Raji (cell line): ENCODE data around the gene SMARCA4.

Experiments
- POLR2A ChIP-seq: IDR thresholded peaks from 2 replicates; pipeline ENCODE4 v1.6.1; 2011; ENCODE audit warnings: low read depth, low read length, control low read depth; ENCODE audit not compliant: insufficient read depth

Gene SMARCA4

DNA sequence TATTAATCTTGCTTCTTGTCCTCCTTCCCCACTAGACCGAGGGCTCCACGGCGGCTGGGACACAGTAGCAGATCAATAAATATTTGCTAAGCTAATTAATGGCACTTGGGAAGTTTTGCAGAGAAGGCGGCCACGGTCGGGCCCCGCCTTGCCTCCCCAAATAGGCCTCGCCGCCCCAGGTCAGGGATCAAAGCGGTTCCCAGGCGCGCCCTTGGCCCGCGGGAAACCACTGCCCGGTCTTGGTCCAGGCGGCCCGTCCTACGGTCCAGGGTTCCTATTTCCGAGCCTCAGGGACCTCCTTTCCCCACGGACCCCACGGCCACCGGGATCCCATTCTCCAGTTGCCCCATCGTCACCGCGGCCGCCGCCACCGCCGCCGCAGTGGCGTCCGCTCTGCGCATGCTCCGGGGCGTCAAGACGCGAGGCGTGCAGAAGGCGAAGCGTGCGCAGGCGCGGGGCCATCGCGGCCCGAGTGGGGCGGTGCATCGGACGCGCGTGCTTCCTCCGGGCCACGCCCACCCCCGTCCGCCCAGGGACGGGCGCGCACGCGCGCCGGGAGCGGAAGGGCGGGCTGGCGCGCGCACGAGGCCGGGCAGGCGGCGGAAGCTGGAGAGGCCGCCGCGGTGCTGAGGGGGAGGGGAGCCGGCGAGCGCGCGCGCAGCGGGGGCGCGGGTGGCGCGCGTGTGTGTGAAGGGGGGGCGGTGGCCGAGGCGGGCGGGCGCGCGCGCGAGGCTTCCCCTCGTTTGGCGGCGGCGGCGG is at the start of gene SMARCA4:
TSS of gene SMARCA4 (plus strand) at position 717 of the 759 bp plus-strand sequence. CDS start 23,122 bp downstream, outside the sequence.
- TF ChIP-seq POLR2A, result peak; percentile 95

DNA sequence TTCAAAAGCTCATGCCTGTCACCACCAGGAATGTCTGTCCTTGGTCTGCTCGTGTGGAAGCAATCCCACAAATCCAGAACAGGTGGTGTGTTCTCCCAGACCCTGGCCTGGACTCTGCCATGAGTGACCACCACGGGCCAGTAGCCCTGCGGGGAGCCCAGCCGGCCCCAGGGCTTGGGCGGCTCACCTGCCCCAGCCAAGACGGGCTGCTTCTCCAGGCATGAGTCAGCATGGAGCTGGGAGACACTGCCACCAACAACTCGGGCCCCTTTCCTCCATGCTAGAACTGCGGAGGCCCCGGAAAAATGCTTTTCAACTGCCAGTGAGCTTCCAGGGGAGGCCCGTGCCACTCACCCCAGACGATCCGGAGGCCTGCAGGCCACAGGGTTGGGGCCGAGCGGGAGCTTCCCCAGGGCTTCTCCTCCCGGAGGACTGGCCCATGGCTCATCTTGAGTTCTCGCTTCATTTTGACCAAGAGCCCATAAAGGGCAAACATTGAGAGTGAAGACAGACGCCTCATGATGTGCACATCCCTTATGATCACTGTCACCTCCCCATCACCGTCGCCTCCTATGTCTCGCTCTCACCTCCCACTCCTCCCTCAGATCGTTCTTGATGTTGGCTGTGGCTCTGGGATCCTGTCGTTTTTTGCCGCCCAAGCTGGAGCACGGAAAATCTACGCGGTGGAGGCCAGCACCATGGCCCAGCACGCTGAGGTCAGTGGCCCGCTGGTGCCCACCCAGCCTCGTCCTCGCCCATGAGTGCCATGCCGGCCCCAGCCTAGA is 49.1 kb upstream of the SMARCA4 start:
- TF ChIP-seq POLR2A, result no peak

DNA sequence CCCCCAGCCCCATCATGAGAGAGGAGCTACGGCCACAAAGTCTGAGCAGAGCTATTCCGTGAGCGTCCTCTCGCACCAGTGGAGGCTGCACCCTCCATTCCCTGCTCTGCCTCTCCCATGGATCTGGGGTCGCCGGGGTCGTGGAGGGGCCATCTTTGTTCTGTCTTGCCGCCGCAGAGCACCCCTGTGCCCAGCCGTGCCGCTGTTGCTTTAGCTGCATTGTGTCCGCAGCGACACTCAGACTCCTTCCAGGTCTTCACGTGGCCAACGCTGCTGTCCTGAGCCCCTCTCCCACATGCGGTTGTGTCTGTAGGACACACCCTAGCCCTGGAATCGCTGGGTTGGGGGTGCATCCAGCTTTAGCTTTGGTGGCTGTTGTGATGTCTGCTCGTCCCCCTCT is 48.2 kb upstream of the SMARCA4 start:
- TF ChIP-seq POLR2A, result no peak

DNA sequence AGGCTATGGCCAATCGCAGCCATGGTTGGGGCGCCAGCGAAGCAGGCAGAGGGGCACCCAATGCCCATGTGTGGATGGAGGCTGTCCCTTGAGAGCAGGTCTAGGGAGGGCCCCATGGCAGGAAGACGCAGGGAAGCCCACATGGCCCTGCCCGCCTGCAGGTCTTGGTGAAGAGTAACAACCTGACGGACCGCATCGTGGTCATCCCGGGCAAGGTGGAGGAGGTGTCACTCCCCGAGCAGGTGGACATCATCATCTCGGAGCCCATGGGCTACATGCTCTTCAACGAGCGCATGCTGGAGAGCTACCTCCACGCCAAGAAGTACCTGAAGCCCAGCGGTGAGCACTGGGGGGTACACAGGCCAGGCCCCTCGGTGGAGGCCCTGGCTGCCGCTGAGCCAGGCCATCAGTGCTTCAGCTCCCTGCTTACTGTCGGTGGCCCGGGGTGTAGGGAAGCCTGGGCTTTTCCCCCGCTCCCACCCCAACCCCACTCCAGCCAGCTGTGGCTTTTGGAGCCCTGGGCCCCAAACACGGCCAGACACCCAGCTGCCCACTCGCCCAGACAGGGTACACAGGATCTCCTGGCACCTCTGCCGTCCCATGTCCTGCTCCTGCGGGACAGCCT is 47.0 kb upstream of the SMARCA4 start:
- no peak for TF ChIP-seq POLR2A

DNA sequence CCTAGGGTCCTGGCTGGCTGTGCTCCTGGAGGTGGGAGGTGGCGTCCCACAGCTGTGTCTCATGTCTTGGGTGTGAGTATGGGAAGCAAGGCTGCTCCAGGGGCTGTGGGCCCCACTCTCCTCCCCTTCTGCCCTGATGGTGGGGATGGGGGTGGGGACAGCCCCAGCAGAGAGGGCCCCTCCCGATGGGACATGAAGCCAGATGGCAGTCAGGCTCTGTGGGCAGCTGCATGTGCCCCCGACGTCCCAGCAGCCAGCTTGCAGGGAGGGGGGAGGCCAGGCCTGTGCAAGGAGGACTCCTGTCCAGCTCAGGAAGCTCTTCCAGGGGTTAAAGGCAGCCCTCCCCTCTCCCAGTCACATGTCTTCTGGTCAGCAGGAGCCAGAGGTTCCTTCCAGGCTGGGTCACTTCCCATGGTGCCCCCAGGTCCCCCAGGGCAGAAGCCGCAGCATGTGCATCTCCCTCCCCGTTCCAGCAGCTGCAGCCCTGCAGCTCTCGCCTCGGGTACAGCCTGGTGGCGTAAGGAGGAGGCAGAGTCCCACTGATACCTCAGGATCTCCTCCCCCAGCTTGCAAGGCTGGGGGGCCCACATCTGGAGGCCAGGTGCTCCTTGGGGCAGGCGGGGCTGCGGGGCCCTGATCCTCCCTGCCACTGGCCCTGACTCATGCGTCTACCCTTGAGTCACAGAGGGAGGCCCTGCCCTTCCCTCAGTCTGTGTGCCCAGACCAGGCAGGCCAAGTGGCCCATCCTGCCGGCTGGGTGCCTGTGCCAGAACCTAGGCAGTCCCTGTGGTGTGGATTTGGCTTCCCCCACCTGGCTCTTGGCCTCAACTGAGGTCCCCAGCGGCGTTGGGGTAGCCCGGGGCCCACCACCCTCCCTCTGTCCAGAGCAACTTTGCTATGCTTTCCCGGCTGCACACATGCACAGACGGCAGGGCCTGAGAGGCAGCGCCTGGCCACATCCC is 45.4 kb upstream of the SMARCA4 start:
- no peak for TF ChIP-seq POLR2A

DNA sequence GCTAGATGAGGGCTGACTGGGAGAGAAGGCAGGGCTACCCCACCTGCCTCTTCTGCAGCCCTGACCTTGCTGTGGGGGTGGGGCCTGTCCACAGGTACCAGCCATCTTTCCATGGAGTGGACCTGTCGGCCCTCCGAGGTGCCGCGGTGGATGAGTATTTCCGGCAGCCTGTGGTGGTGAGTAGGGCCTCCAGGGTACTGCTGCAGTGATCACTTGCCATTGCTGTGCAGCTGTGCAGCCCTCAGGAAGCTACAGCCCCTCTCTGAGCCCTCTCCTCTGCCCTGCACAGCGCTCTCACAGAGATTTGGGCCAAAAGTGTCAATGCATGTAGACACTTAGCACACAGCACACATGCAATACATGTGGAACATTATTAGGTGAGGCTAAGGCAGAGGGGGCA is 44.2 kb upstream of the SMARCA4 start:
- no peak for TF ChIP-seq POLR2A

DNA sequence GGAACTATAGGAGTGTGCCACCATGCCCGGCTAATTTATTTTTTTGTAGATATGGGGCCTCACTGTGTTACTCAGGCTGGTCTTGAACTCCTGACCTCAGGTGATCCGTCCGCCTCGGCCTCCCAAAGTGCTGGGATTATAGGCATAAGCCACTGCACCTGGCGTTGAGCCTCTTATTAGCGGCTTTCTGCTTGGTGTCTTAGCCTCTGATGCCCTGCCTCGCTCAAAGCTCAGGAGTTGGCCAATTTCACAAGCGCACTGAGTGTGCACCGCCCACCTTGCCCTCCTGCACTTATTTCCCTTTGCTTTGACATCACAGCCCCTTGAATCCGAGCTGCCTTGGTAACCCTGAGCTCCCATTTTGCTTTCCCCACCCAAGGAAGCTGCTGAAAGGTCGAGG is 42.5 kb upstream of the SMARCA4 start:
- TF ChIP-seq POLR2A, result no peak

DNA sequence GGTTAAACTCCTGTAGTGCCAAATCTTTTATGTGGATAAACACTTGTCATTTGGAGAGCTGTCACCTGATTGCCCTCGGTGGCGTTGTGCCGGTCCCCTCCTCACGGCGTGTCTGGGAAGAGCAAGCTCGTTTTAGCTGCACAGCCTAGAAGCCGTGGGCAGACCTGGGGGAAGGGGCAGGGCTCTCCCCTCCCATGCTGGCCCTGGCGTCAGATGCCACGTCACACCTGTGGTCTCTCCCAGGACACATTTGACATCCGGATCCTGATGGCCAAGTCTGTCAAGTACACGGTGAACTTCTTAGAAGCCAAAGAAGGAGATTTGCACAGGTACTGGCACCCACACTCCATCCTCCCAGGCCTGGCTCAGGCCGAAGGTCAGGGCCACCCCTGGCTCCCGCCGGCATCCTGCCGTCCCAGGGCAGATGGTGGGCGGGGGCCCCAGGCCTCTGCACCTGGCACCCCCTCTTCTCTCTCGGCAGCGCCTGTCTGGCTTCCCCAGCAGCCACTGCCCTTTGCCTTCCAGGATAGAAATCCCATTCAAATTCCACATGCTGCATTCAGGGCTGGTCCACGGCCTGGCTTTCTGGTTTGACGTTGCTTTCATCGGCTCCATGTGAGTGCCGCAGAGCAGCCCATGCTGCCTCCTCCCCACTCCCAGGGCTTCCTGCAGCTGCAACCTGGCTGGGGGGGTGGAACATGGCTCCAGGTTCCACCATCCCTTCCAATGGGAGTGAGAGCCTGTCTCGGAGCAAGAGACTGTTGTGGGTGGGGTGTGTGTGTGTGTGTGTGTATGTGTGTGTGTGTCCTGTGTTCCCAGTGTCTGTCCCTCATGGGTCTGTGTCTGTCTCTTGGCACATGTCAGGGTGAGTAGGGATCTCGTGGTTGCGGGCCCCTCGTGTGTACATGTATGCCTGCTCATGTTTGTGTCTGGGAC is 41.2 kb upstream of the SMARCA4 start:
- TF ChIP-seq POLR2A, result no peak

DNA sequence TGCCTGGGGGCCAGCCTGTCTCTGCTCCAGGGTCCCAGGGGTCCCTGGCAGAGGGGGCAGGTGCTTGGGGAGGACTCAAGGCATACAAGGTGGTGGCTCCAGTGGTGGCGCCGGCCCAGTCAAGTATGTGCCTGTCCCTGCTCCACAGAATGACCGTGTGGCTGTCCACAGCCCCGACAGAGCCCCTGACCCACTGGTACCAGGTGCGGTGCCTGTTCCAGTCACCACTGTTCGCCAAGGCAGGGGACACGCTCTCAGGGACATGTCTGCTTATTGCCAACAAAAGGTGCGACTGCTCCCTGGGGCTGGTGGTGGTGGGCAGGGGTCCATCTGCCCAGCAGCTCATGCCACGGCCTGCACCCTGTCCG is 40.6 kb upstream of the SMARCA4 start:
- TF ChIP-seq POLR2A, result no peak

DNA sequence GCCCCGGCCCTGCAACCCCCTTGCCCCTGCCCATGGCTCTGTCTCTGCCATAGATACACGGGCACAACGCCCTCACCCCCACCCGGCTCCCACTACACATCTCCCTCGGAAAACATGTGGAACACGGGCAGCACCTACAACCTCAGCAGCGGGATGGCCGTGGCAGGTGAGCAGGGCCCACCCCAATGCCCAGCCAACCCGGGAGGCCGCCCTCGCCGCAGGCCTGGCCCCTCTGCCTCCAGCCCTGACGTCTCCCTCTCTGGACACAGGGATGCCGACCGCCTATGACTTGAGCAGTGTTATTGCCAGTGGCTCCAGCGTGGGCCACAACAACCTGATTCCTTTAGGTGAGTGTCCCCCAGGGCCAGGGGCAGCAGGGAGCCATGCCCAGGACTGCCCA is 40.0 kb upstream of the SMARCA4 start:
- no peak for TF ChIP-seq POLR2A

DNA sequence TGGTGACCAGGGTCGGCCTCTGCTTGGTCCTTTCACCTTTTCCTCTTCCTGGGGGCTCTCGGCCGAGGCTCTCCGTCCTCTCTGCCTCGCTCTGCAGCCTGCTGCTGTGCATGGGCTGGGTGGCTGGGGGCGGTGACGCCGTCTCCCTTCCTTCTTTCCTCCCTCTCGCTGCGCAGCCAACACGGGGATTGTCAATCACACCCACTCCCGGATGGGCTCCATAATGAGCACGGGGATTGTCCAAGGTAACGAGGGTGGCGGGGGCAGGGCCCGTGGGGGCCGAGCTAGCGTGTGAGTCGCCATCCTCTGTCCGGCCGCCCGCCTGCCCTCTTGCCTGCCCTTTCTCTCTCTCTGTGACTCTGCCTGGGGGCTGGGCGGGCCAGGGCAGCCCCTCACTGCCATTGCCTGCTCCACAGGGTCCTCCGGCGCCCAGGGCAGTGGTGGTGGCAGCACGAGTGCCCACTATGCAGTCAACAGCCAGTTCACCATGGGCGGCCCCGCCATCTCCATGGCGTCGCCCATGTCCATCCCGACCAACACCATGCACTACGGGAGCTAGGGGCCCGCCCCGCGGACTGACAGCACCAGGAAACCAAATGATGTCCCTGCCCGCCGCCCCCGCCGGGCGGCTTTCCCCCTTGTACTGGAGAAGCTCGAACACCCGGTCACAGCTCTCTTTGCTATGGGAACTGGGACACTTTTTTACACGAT is 39.5 kb upstream of the SMARCA4 start:
- TF ChIP-seq POLR2A, result no peak

DNA sequence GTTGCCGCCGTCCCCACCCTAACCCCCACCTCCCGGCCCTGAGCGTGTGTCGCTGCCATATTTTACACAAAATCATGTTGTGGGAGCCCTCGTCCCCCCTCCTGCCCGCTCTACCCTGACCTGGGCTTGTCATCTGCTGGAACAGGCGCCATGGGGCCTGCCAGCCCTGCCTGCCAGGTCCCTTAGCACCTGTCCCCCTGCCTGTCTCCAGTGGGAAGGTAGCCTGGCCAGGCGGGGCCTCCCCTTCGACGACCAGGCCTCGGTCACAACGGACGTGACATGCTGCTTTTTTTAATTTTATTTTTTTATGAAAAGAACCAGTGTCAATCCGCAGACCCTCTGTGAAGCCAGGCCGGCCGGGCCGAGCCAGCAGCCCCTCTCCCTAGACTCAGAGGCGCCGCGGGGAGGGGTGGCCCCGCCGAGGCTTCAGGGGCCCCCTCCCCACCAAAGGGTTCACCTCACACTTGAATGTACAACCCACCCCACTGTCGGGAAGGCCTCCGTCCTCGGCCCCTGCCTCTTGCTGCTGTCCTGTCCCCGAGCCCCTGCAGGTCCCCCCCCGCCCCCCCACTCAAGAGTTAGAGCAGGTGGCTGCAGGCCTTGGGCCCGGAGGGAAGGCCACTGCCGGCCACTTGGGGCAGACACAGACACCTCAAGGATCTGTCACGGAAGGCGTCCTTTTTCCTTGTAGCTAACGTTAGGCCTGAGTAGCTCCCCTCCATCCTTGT is 38.8 kb upstream of the SMARCA4 start:
- no peak for TF ChIP-seq POLR2A

DNA sequence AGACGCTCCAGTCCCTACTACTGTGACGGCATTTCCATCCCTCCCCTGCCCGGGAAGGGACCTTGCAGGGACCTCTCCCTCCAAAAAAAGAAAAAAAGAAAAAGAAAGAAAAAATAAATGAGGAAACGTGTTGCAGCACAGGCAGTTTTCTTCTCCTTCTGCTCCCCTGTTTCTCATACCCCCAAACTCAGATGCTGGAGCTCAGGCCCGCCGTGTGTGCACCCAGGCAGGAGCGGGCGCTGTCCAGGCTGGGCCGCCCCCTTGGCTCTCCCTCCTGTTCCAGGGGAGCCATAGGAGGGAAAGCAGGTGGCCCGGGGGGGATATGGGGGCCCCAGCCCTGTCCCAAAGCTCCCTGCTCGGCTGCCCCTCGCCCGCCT is 38.2 kb upstream of the SMARCA4 start:
- TF ChIP-seq POLR2A, result no peak
